IPS DF 6.9 (cell line): ENCODE data around the gene IVD.
A peak's percentile ranks its signal among the peaks of the same experiment; 100 is the strongest.

Experiments
- DNase-seq: peaks from one replicate; pipeline ENCODE4 v3.0.0-alpha.2; 2013; ENCODE audit warnings: low read depth, low spot score
- H3K27ac ChIP-seq: one replicate; pipeline ENCODE4 v1.5.1; 2013; ENCODE audit warnings: low read length, control low read depth
- H3K27me3 ChIP-seq: 2 replicates; pipeline ENCODE4 v1.6.1; 2013; ENCODE audit warnings: mild to moderate bottlenecking, low read length; ENCODE audit not compliant: control insufficient read depth, insufficient read depth
- H3K36me3 ChIP-seq: 2 replicates; pipeline ENCODE4 v1.6.1; 2013; ENCODE audit warnings: low read length; ENCODE audit not compliant: control insufficient read depth, insufficient read depth
- H3K4me1 ChIP-seq: 2 replicates; pipeline ENCODE4 v1.6.1; 2013; ENCODE audit warnings: low read length; ENCODE audit not compliant: control insufficient read depth, insufficient read depth
- H3K4me3 ChIP-seq: 2 replicates; pipeline ENCODE4 v1.5.1; 2013; ENCODE audit warnings: mild to moderate bottlenecking, low read length
- H3K9me3 ChIP-seq: 2 replicates; pipeline ENCODE4 v1.6.1; 2013; ENCODE audit warnings: low read length, inconsistent platforms; ENCODE audit not compliant: control insufficient read depth, insufficient read depth
- WGBS: extraction: QIAGEN DNeasy Blood & Tissue Kit; methylation state at CpG from one replicate; pipeline ENCODE4 v1.1.7; 2013; ENCODE audit warnings: mixed read lengths, missing lambda C conversion rate; ENCODE audit not compliant: insufficient read length, insufficient coverage; 5-methylcytosine and 5-hydroxymethylcytosine counted together

Gene IVD

DNA sequence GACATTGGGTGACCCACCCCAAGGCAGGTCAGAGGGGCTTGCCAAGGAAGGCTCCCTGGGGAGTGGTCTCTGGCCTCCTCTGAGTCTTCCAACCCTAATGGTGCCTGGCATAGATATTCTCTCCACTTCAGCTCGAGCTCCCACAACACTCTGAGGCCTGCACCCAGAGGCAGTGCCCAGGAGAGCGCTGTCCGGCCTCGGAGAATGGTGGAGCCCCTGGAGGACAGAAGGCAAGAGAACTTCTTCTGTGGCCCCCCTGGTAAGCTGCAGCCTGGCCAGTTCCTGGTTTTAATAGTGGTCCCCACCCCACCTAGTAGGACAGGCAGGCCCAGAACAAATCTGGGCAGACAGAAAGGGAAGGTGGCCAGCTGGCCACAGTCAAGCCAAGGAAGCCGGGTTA is 40.6 kb upstream of the IVD start:
- Histone ChIP-seq H3K4me3 (no peak overlapping the region), H3K27ac (no peak overlapping the region), H3K4me1 (peaks cover 1% of the 10 kb centered on the region; the same call in 1 of the 2 replicates), H3K36me3 (no peaks in the 10 kb centered on the region), H3K27me3 (no peaks in the 10 kb centered on the region; the same call in 1 of the 2 replicates), H3K9me3 (no peaks in the 10 kb centered on the region)
- DNase-seq: no peak
- WGBS: no CpG with 5 or more reads among the region's 5 CpGs

DNA sequence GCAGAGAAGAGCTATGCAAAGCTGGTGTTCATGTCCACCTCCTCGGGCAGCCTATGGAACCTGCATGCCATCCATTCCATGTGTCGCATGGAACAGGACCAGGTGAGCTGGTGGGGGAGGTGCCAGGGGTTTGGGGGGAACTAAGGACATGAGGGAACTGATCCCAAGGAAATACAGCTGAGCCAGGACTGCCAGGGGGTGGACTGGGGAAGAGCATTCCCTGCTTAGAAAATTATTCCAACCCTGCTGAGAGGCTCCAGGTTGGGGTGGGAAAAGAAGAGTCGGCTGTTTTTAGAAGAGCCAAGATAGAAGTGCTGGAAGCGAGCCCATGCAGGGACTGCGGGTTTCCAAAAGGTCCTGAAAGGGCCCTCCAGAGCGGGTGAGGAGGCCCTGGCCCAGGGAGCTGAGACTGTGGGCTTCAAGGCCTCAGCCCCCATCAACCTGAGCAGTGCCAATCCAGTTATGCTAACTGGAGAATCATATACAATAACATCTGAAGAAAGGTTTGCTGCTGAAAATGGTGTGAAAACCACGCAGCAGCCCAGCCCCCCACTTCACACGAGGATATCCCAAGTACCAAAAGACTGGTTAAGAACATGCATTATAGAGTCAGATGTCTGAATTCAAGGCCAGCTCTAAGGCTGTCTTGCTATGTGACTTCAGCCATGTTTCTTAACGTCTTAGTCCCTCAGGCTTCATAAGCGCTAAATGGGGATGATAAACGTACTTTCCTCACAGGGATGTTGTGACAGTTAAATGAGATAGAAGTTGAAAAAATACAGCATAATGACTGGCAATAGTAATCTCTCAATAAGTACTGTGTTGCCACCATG is 39.8 kb upstream of the IVD start:
- Histone ChIP-seq H3K27me3 (no peaks in the 10 kb centered on the region; the same call in 1 of the 2 replicates), H3K9me3 (no peaks in the 10 kb centered on the region), H3K27ac (no peak overlapping the region), H3K36me3 (no peaks in the 10 kb centered on the region), H3K4me1 (peaks cover 1% of the 10 kb centered on the region; the same call in 1 of the 2 replicates), H3K4me3 (no peak overlapping the region)
- WGBS: no CpG with 5 or more reads among the region's 11 CpGs
- DNase-seq: no peak

DNA sequence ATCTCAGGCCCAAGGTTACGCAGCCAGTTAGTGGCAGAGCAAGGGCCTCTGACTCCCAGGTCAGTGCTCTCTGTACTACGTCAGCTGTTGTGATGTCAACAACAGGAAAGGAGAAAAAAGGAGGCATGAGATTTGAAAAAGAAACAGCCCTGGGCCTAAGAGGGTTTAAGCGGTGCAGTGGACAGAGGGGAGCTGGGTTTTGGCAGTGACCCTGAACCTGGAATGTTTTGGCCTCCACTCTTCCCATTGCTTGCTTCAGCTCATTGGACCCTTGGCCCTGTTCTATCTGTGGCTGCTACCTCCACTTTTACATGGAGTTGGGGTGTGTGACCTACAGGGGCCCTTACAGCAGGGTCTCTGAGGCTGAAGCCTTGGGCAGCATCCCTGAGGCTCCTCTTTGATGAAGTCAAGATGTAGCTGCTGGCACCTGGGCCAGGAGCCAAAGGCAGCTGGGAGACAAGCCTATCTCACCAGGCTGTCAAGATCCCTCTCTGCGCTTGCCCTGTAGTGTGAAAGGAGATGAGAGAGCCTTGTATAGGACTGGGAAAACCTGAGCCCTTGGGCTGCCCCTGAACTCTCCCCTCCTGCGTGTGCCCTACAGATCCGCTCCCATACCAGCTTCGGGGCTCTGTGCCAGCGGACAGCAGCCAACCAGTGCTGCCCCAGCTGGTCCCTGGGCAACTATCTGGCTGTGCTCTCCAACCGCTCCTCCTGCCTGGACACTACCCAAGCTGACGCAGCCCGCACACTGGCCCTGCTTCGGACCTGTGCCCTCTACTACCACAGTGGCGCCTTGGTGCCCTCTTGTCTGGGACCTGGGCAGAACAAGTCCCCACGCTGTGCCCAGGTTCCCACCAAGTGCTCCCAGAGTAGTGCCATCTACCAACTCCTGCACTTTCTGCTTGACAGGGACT is 38.9 kb upstream of the IVD start:
- Histone ChIP-seq H3K27me3 (no peaks in the 10 kb centered on the region; the same call in 1 of the 2 replicates), H3K36me3 (no peaks in the 10 kb centered on the region), H3K27ac (no peak overlapping the region), H3K9me3 (no peaks in the 10 kb centered on the region), H3K4me1 (peaks cover 1% of the 10 kb centered on the region; the same call in 1 of the 2 replicates), H3K4me3 (no peak overlapping the region)
- DNase-seq: no peak
- WGBS: no CpG with 5 or more reads among the region's 14 CpGs

DNA sequence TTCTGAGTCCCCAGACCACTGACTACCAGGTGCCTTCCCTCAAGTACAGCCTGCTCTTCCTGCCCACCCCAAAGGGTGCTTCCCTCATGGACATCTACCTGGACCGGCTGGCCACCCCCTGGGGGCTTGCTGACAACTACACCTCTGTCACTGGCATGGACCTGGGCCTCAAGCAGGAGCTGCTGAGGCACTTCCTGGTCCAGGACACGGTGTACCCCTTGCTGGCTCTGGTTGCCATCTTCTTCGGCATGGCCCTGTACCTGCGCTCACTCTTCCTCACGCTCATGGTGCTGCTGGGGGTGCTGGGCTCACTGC is 38.3 kb upstream of the IVD start:
- peaks cover 1% of the 10 kb centered on the region; the same call in 1 of the 2 replicates for H3K4me1 ChIP-seq
- no CpG with 5 or more reads among the region's 5 CpGs for WGBS
- no peaks in the 10 kb centered on the region for H3K9me3 ChIP-seq
- no peaks in the 10 kb centered on the region for H3K36me3 ChIP-seq
- H3K27ac ChIP-seq: no peak overlapping the region
- H3K27me3 ChIP-seq: no peaks in the 10 kb centered on the region; the same call in 1 of the 2 replicates
- no peak for DNase-seq
- no peak overlapping the region for H3K4me3 ChIP-seq

DNA sequence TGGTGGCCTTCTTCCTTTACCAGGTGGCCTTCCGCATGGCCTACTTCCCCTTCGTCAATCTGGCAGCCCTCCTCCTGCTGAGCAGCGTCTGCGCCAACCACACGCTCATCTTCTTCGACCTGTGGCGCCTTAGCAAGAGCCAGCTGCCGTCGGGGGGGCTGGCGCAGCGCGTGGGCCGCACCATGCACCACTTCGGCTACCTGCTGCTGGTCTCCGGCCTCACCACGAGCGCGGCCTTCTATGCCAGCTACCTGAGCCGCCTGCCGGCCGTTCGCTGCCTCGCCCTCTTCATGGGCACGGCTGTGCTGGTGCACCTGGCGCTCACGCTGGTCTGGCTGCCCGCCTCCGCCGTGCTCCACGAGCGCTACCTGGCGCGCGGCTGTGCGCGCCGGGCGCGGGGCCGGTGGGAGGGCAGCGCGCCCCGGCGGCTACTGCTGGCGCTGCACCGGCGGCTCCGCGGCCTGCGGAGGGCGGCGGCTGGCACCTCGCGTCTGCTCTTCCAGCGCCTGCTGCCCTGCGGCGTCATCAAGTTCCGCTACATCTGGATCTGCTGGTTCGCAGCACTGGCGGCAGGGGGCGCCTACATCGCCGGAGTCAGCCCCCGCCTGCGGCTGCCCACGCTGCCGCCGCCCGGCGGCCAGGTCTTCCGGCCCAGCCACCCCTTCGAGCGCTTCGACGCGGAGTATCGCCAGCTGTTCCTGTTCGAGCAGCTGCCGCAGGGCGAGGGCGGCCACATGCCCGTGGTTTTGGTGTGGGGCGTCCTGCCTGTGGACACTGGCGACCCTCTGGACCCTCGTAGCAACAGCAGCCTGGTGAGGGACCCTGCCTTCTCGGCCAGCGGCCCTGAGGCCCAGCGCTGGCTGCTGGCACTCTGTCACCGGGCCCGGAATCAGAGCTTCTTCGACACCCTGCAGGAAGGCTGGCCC is 37.6 kb upstream of the IVD start:
- H3K27ac ChIP-seq: no peak overlapping the region
- no peaks in the 10 kb centered on the region for H3K9me3 ChIP-seq
- H3K27me3 ChIP-seq: no peaks in the 10 kb centered on the region; the same call in 1 of the 2 replicates
- peak overlapping the region; percentile 11; the same call in 1 of the 2 replicates for H3K4me3 ChIP-seq
- no CpG with 5 or more reads among the region's 91 CpGs for WGBS
- no peaks in the 10 kb centered on the region for H3K36me3 ChIP-seq
- peak; percentile 82 for DNase-seq
- peaks cover 5% of the 10 kb centered on the region; the same call in 1 of the 2 replicates for H3K4me1 ChIP-seq

DNA sequence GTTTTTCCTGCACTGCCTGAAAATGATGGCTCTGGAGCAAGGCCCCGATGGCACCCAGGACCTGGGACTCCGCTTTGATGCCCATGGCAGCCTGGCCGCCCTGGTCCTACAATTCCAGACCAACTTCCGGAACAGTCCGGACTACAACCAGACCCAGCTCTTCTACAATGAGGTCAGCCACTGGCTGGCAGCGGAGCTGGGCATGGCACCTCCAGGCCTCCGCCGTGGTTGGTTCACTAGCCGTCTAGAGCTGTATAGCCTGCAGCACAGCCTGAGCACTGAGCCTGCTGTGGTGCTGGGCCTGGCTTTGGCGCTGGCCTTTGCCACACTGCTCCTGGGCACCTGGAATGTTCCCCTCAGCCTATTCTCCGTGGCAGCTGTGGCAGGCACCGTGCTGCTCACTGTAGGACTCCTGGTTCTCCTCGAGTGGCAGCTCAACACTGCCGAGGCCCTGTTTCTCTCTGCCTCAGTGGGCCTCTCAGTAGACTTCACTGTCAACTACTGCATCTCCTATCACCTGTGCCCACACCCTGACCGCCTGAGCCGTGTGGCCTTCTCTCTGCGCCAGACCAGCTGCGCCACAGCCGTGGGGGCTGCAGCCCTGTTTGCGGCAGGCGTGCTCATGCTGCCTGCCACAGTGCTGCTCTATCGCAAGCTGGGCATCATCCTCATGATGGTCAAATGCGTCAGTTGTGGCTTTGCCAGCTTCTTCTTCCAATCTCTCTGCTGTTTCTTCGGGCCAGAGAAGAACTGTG is 36.7 kb upstream of the IVD start:
- WGBS: no CpG with 5 or more reads among the region's 24 CpGs
- Histone ChIP-seq H3K9me3 (no peaks in the 10 kb centered on the region), H3K4me3 (no peak overlapping the region), H3K36me3 (no peaks in the 10 kb centered on the region), H3K27ac (no peak overlapping the region), H3K27me3 (no peaks in the 10 kb centered on the region; the same call in 1 of the 2 replicates), H3K4me1 (peaks cover 5% of the 10 kb centered on the region; the same call in 1 of the 2 replicates)
- no peak for DNase-seq

DNA sequence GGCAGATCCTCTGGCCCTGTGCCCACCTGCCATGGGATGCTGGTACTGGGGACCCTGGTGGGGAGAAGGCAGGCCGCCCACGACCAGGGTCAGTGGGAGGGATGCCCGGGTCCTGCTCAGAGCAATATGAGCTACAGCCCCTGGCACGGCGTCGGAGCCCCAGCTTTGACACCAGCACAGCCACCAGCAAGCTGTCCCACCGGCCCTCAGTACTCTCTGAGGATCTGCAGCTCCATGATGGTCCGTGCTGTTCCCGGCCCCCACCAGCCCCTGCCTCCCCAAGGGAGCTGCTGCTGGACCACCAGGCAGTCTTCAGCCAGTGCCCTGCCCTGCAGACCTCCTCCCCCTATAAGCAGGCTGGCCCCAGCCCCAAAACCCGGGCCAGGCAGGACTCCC is 36.1 kb upstream of the IVD start:
- DNase-seq: no peak
- Histone ChIP-seq H3K9me3 (no peaks in the 10 kb centered on the region), H3K36me3 (no peaks in the 10 kb centered on the region), H3K27ac (no peak overlapping the region), H3K4me3 (no peak overlapping the region), H3K27me3 (no peaks in the 10 kb centered on the region; the same call in 1 of the 2 replicates), H3K4me1 (peaks cover 5% of the 10 kb centered on the region; the same call in 1 of the 2 replicates)
- no CpG with 5 or more reads among the region's 10 CpGs for WGBS

DNA sequence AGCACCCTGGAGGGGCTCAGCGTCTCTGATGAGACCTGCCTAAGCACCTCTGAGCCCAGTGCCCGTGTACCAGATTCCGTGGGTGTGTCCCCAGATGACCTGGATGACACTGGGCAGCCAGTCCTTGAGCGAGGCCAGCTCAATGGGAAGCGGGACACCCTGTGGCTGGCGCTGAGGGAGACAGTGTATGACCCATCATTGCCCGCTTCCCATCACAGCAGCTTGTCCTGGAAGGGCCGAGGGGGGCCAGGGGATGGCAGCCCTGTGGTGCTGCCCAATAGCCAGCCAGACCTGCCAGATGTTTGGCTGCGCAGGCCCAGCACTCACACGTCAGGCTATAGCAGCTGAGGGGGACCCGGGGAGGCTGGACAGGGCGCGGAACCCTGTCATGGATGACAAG is 35.6 kb upstream of the IVD start:
- no peaks in the 10 kb centered on the region for H3K9me3 ChIP-seq
- no CpG with 5 or more reads among the region's 13 CpGs for WGBS
- no peaks in the 10 kb centered on the region for H3K36me3 ChIP-seq
- H3K27me3 ChIP-seq: no peaks in the 10 kb centered on the region; the same call in 1 of the 2 replicates
- no peak overlapping the region for H3K27ac ChIP-seq
- H3K4me1 ChIP-seq: peaks cover 5% of the 10 kb centered on the region; the same call in 1 of the 2 replicates
- no peak overlapping the region for H3K4me3 ChIP-seq
- DNase-seq: no peak

DNA sequence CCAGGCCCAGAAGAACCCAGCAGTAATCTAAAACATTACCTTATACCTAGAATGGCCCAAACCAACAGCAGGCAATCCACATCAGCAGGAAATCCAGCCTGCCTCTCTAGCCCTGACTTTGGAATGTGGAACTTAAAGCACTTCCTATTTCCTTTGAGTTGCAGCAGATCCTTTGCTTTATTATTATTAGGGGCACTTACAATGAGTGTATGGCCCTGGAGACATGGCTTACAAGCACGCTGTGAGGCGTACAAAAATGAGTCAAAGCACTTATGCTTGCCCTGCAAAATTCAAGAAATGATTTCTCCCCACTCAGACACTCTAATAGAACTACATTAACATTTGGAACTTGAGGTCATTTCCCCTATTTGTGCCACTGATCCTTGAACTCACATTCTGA is 32.6 kb upstream of the IVD start:
- no CpG with 5 or more reads among the region's 2 CpGs for WGBS
- H3K4me1 ChIP-seq: peaks cover 5% of the 10 kb centered on the region; the same call in 1 of the 2 replicates
- H3K9me3 ChIP-seq: no peaks in the 10 kb centered on the region
- DNase-seq: no peak
- H3K27me3 ChIP-seq: no peaks in the 10 kb centered on the region; the same call in 1 of the 2 replicates
- no peak overlapping the region for H3K27ac ChIP-seq
- no peaks in the 10 kb centered on the region for H3K36me3 ChIP-seq
- no peak overlapping the region for H3K4me3 ChIP-seq
